ENCODE results near the gene PDLIM5. TPM values are rescaled to one million over a fixed set of nuclear protein-coding genes. Genes with fewer than 3 reads are reported as not detected.

The PDLIM5 gene
- polyA plus RNA-seq, 1 donor (not counting 4 experiments of a cell fraction or from before 2014, with no cell fraction given): 112 TPM

DNA sequence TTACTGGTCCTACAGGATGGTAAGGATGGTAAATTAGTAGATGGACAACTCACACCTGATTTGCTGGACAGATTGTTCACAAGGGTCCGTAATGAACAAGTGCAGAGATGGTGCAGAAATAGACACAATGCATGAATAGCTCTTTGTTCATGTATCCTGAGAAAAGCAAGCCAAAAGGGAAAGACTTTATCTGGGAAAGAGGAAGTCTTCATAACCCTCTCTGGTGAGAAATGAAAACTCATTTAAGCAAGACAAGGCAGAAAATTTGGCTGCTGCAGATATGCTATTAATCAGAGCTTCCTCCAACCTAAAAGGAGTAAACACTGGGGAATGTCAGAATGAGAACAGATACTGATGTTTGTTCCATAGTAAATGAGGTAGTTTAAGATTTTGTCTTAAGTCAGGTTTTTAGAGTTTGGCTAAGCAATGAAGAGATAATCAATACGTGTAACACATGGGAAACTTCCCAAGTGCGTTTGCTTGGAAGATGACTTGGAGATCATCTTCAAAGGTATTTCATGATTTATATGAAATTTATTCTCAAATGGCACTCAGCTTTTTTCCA, 153.6 kb downstream of the PDLIM5 start:
- Histone ChIP-seq H3K27me3 (ENCODE audit: control insufficient read depth, extremely low read depth, insufficient read depth, low read length) (no peaks in the 10 kb centered on the region), H3K79me2 (ENCODE audit: control insufficient read depth, insufficient read depth, low read length) (no peaks in the 10 kb centered on the region), H4K20me1 (ENCODE audit: control insufficient read depth, extremely low read depth, insufficient read depth, low read length) (no peaks in the 10 kb centered on the region), H3K36me3 (ENCODE audit: control insufficient read depth in 2 of 2, extremely low read depth in 1 of 2, insufficient read depth in 2 of 2, low read length in 2 of 2) (peaks cover 0 to 1% of the 10 kb centered on the region in 2 experiments), H3K9me3 (ENCODE audit: control insufficient read depth, low read depth, low read length) (no peaks in the 10 kb centered on the region), H3K4me1 (ENCODE audit: control insufficient read depth, extremely low read depth, insufficient read depth, low read length) (no peaks in the 10 kb centered on the region), H3K4me2 (ENCODE audit: control insufficient read depth, extremely low read depth, insufficient read depth, low read depth, low read length) (no peak overlapping the region), H3K9ac (ENCODE audit: control insufficient read depth, extremely low read depth, insufficient read depth, low read length) (no peak overlapping the region), H3K4me3 (ENCODE audit: control insufficient read depth in 2 of 3, extremely low read depth in 1 of 3, insufficient read depth in 2 of 3, low read depth in 1 of 3, low read length in 3 of 3) (no peak overlapping the region), H3K9me1 (ENCODE audit: control insufficient read depth, extremely low read depth, insufficient read depth, low read length) (no peaks in the 10 kb centered on the region), H2AFZ (ENCODE audit: control insufficient read depth, low read length) (no peak overlapping the region), H3K27ac (ENCODE audit: control insufficient read depth, insufficient read depth, low read length) (no peak overlapping the region)
- TF ChIP-seq, protein P1, sequence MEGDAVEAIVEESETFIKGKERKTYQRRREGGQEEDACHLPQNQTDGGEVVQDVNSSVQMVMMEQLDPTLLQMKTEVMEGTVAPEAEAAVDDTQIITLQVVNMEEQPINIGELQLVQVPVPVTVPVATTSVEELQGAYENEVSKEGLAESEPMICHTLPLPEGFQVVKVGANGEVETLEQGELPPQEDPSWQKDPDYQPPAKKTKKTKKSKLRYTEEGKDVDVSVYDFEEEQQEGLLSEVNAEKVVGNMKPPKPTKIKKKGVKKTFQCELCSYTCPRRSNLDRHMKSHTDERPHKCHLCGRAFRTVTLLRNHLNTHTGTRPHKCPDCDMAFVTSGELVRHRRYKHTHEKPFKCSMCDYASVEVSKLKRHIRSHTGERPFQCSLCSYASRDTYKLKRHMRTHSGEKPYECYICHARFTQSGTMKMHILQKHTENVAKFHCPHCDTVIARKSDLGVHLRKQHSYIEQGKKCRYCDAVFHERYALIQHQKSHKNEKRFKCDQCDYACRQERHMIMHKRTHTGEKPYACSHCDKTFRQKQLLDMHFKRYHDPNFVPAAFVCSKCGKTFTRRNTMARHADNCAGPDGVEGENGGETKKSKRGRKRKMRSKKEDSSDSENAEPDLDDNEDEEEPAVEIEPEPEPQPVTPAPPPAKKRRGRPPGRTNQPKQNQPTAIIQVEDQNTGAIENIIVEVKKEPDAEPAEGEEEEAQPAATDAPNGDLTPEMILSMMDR (optimal IDR thresholded peaks at IDR 0.05 in 1 of 3, IDR thresholded peaks at IDR 0.05 in 1 of 3, conservative IDR thresholded peaks at IDR 0.05 in 1 of 3; ENCODE audit: extremely low read depth in 1 of 3, insufficient read depth in 2 of 3, low read length in 3 of 3): no peak
- no peak for TF ChIP-seq EZH2 (IDR thresholded peaks at IDR 0.05; ENCODE audit: low read length)
- DNase-seq (ENCODE audit: low read depth, low spot score) (no peak), FAIRE-seq (peak; percentile 86)
- dilution Hi-C loops (cut with MboI; ENCODE audit: extremely low pct_ligation_motif_present, low sequenced_read_pairs): no loop called here

DNA sequence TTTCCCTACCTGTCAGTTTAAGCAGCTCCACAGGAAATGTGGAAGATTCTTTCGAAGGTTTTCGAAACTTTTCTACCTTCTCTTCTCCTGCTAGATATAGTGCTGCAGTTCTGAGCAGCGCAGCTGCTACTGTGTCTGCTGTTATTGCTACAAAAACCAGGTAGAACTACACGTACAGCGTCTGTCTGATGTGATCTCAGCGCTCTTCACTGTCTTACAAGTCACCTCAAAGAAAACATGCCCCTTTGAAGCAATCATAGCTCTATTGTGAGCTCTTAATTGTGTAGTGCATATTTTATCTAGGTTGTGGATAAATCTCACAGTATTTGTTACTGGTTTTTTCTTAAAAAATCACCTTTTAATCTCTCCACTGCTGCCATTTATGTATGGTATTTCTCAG, 158.4 kb downstream of the PDLIM5 start:
- no peak overlapping the region for H3K4me3 ChIP-seq (ENCODE audit: control insufficient read depth in 2 of 3, extremely low read depth in 1 of 3, insufficient read depth in 2 of 3, low read depth in 1 of 3, low read length in 3 of 3)
- no peak for TF ChIP-seq EZH2 (IDR thresholded peaks at IDR 0.05; ENCODE audit: low read length)
- TF ChIP-seq, protein P1 (optimal IDR thresholded peaks at IDR 0.05 in 1 of 3, IDR thresholded peaks at IDR 0.05 in 1 of 3, conservative IDR thresholded peaks at IDR 0.05 in 1 of 3; ENCODE audit: extremely low read depth in 1 of 3, insufficient read depth in 2 of 3, low read length in 3 of 3): no peak

More for the DNA sequence above, 158.4 kb downstream of the PDLIM5 start:
- Histone ChIP-seq H3K27ac (ENCODE audit: control insufficient read depth, insufficient read depth, low read length) (no peak overlapping the region), H3K9me3 (ENCODE audit: control insufficient read depth, low read depth, low read length) (no peaks in the 10 kb centered on the region), H3K4me2 (ENCODE audit: control insufficient read depth, extremely low read depth, insufficient read depth, low read depth, low read length) (no peak overlapping the region), H3K27me3 (ENCODE audit: control insufficient read depth, extremely low read depth, insufficient read depth, low read length) (no peaks in the 10 kb centered on the region), H3K79me2 (ENCODE audit: control insufficient read depth, insufficient read depth, low read length) (no peaks in the 10 kb centered on the region), H3K9ac (ENCODE audit: control insufficient read depth, extremely low read depth, insufficient read depth, low read length) (no peak overlapping the region), H3K36me3 (ENCODE audit: control insufficient read depth in 2 of 2, extremely low read depth in 1 of 2, insufficient read depth in 2 of 2, low read length in 2 of 2) (peaks cover 0 to 1% of the 10 kb centered on the region in 2 experiments), H3K9me1 (ENCODE audit: control insufficient read depth, extremely low read depth, insufficient read depth, low read length) (no peaks in the 10 kb centered on the region), H4K20me1 (ENCODE audit: control insufficient read depth, extremely low read depth, insufficient read depth, low read length) (no peaks in the 10 kb centered on the region), H3K4me1 (ENCODE audit: control insufficient read depth, extremely low read depth, insufficient read depth, low read length) (no peaks in the 10 kb centered on the region), H2AFZ (ENCODE audit: control insufficient read depth, low read length) (no peak overlapping the region)
- dilution Hi-C loops (cut with MboI; ENCODE audit: extremely low pct_ligation_motif_present, low sequenced_read_pairs): no loop called here
- FAIRE-seq (no peak), DNase-seq (ENCODE audit: low read depth, low spot score) (no peak)
